GM21576 (cell line): ENCODE results near the gene GNB1.
A peak's percentile ranks its signal among the peaks of the same experiment; 100 is the strongest.

Experiments
- ATAC-seq: cut with Tn5 transposase; IDR thresholded peaks from one replicate; pipeline ENCODE4 v1.9.1; 2021; ENCODE audit warnings: mild to moderate bottlenecking, moderate library complexity; ENCODE audit not compliant: unreplicated experiment

GNB1 gene

DNA sequence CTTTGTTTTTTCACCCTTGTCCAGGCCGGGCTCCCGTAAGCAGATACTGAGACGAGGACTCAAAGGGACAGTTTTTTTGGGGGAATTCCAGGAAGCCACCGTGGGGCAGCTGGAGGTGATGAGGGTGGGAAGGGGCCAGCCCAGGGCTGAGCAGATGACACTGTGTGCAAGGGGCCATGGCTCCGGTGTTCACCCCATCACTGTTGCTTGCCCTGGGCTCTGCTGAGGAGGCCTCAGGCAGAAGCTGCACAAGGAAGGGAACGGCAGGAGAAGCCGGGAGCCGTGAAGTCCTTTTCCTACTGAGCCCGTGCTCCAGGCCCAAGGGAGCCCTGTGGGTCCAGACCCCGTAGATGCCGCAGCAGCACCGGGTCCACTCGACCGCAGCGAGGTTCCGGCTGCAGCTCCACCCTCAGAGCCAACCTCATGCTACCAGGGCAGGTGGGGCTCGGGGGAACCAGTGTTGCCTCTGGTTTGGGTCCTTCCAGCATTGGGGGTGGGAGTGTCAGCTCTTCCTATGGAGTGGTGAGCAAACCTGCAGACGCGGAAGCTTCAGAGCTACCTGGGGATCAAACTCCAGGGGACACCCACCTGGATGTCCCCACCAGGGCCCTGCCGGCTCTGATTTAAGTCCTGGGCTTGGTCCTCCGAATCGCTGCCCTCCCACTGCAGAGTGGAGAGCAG is 19.9 kb upstream of the GNB1 start:
- ATAC-seq: no peak

DNA sequence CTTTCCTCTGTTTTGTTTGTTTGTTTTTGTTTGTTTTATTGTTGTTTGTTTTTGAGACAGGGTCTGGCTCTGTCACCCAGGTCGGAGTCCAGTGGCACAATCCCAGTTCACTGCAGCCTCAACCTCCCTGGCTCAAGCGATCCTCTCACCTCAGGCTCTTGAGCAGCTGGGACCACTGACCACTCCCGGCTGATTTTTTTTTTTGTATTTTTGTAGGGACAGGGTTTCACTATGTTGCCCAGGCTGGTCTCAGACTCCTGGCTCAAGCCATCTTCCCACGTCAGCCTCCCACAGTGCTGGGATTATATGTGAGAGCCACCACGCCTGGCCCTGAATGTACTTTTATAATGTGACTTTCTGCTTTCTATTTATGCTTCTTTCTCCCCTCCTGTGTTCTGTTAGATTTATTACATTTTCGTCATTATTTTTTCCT is 19.2 kb upstream of the GNB1 start:
- no peak for ATAC-seq

DNA sequence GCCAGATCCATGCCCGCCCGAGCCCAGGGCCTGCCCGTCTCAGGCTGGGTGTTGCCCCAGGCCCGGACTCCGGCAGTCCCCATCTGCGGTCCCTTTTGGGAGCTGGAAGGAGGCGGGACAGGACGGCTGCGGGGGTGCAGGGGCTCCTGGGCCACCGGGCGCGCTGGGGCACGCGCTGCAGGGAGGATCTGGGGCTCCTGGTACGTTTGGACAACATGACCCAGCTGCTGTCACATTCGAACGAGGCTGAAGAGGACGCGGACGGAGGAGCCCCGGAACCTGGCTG is 17.6 kb upstream of the GNB1 start:
- peak; percentile 12 for ATAC-seq

DNA sequence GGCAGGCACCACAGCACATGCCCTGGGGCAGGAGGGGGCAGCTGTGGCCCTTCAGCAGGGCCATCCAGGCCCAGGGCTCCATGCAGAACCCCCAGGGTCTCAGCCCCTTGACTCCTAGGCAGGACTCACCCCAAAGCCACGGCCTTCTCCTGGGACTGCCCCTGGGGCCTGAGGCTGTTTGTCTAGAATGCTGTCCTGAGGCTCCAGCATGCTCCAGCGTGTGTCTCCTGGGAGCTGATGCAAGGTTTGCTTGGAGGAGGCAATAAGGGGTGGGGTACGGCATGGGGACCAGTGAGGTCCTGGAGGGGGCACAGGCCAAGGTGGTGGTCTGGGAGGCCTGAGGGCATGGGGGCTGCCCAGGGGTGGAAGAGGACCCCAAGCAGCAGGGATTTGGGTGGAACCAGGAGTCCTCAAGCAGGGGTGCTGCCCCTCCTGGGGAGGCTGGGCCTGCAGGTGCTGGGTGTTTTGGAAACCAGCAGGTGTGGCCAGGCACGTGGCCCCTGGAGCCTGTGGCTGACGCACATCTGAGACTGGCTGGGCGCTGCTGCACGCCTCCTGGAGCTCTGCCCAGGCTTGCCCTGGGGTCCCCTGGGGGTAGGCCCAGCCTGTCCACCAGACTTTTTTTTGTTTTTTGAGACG is 16.3 kb upstream of the GNB1 start:
- no peak for ATAC-seq

DNA sequence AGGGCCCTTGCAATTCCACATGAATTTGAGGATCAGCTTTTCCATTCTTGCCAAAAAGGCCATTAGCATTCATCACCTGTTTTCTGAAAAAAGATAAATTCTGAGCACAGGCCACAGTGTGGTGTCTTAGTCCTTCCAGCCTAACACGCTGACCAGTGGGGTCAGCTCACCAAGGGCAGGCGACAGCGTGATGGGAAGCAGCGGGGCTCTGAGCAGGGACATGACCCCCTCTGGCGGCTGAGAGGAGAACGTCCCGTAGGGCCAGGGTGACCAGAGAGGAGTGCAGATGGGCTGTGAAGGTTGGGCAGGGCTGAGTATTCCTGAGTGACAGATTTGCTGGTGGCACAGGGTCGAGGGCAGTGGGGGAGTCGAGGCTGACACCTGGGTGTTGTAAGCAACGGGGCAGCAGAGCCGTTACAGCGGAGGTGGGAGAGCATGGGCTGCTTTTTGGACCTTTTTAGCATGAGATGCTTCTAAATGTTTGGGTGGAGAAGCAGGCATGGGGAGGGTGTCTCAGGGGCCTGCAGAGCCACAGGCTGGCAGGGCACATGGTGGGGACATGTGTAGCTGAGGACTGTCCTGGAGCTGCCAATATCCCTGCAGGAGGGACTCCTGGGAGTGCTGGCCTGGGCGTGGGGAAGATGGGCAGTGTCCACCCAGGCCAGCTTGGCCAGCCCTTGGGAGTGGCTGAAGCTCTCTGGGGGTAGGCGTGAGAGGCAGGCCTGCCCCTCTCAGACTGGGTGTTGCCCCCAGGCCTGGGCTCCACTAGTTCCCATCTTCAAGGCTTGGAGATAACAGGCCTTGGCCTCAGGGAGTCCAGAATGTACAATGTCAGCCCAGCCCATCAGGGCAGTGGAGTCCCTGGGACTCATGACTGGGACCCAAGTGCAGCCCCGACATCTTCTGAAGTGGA is 15.6 kb upstream of the GNB1 start:
- no peak for ATAC-seq

DNA sequence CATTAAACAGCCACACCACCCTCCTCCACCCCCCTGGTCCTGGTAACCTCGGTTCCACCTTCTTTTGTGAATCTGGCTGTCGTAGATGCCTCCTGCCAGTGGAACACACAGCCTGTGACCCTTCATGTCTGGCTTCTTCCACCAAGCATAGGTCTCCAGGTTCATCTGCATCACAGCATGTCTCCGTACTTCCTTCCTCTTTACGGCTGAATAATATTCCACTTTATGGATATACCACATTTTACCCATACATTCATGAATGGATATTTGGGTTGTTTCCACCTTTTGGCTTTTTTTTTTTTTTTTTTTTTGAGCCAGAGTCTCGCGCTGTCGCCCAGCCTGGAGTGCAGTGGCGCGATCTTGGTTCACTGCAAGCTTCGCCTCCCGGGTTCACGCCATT is 12.3 kb upstream of the GNB1 start:
- no peak for ATAC-seq

DNA sequence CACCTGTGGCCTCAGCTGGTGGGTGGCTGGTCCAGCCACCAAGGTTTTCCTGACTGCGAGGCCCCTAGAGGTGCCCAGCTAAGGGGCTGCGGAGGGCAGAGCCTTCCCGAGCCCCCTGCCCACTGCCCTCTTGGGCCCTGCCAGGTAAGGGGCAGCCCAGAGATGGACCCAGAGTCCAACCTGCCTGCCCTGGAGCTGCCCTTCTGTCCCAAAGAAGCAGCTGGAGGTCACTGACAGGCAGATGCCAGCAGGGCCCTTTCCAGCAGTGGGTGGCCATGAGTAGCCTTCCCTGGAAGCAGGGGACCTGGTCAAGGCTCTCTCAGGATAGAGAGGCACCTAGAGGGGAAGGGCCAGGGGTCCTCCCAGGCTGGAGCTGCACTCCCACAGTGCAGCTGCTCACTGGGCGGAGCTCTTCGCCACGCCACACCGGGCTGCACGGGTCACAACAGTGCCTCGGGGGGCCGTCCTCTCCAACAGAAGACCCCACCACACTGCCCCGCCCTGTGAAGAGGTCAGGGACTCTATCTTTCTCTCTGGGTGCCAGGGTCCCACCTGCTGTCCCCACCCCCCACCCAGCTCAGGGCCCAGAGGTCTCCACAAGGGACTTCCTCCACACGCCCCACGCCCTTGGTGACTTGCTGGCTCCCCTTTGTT is 10.9 kb upstream of the GNB1 start:
- no peak for ATAC-seq

DNA sequence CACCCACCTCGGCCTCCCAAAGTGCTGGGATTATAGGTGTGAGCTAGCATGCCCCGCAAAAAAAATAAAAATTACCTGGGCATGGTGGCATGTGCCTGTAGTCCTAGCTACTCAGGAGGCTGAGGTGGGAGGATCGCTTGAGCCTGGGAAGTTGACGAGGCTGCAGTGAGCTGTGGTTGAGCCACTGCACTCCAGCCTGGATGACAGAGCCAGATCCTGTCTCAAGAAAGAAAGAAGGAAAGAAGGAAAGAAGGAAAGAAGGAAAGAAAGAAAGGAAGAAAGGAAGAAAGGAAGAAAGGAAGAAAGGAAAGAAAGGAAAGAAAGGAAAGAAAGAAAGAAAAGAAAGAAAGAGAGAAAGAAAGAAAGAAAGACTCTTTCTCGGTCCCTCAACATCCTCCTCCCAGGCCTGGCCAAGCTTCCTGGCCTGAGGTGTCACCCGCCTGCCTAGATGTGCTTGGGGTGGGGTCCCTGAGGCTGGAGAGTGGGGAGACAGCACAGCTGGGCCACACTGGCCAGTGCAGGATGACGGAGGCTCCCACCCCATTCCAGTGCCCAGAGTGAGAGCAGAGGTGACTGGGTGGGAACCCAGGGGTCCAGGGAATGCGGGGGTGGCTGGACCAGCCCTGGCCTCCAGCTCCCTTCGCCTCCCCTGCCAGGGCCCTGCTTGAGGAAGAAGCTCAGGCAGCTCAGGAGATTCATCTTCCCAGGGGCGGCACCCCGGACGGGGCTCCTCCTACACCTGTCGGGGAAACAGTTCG is 10.2 kb upstream of the GNB1 start:
- no peak for ATAC-seq

DNA sequence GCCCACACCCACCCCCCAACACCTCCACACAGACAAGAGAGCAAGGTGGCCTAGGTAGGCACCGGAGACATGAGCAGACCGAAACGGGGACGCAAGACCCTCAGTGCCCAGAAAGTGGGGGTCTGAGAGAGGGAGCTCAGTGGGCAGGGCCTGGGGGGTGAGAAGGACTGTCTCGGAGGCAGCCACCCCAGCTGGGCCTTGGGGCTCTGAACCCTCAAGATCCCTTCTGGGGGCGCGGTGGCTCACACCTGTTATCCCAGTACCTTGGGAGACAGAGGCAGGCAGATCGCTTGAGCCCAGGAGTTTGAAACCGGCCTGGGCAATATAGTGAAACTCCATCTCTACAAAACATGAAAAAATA is 9.1 kb upstream of the GNB1 start:
- no peak for ATAC-seq

DNA sequence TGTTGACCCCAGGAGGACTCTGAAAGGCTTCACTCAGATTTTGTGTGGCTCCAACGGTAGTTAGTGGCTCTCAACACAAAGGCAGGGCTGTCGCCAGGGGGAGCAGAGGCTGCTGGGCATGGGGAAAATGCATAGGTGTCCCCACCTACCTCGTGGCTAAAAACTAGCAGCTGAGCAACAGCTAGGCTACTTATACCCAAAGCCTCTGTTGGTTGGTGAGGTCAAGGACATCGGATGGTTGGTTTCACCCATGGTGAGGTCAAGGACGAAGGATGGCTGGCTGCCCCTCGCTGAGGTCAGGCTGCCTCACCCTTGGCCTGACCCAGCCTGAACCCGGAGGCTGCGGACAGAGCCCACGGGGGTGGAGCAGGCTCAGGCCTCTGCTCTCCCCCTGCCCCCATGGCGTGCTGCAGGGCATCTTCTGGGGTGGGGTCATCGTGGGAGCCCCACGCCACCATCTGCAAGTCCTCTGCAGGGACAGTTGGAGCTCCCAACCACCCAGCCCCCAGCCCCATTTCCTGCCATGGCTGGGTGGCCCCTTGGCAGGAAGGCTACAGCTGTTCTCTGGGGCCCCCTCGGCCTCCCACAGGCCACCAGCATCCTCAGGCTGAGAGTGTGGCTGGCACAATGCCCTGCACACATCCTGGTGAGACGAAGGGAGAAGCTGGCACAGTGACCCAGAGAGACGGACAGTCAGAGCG is 8.5 kb upstream of the GNB1 start:
- no peak for ATAC-seq

DNA sequence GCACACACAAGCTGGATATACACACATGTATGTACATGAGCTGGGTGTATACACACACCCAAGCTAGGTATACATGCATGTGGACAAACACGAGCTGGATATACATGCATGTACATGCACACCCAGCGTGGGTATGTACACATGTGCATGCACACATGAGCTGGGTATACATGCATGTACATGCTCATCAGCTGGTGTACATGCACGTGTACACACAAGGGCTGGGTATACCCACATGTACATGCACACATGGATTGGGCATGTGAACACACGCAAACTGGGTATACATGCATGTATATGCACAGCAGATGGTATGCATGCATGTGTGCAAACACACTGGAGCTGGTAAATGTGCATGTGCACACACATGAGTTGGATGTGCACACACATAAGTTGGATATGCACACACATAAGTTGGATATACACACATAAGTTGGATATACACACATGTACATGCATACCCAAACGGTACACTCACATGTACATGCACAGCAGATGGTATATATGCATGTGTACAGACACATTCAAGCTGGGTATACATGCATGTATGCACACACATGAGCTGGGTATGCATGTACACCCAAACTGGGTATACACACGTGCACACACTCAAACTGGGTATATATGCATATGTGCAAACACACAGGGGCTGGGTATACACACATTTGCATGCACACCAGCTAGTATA is 7.5 kb upstream of the GNB1 start:
- no peak for ATAC-seq

DNA sequence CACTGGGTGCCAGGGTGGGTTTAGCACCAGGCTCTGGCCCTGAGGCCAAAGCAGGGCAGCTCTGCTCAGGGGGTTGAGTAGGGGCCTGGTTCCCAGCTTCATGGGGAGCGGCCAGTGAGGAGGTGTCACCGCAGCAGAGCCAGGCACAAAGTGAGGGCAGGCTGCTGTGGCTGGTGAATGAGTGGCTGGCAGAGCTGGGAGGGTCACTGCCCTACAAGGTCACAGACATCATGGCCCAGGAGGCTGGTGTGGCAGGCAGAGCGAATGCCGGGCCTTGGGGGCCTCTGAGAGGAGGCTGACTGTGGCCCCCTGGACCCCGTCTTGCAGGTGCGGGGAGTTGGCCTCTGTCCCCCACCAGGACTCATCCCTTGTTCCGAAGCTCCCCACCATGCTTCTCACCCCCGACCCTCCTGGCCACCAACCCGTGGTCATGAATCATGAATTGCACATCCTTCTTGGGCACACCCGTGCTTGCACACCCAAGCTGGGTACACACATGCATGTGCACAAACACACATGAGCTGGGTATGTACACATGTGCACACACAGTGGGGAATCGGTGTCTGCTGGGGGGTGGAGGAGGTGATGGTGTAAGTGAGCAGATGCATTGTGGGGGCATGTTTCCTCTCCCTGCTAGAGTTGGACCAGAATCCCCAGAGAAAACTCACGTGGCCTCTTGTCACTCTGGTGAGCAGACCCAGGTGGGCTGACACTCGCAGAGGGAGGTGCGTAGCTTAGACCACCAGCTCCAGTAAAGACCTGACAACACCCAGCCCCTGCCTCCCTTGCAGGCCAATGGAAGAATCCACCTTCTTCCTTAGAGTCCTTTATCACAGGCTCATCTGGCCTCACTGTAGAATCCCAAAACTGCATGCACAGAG is 4.8 kb upstream of the GNB1 start:
- no peak for ATAC-seq

DNA sequence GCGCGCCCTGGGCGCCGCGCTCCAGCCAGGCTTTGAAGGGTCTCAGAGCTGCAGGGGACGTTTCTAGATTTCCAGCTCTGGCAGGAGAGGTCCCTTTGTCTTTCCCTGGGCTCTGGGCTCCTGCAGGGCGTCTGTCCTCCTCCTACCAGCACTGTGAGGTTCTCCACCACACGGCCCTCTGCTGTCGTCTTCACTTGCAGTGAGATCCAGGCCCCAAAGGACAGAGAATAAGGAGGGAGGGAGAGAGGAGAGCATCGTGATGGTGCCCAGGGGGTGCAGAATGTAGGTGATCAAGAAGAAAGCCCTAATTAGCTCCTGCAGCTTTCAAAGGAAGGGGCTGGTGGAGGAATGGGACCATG is 4.2 kb upstream of the GNB1 start:
- no peak for ATAC-seq

DNA sequence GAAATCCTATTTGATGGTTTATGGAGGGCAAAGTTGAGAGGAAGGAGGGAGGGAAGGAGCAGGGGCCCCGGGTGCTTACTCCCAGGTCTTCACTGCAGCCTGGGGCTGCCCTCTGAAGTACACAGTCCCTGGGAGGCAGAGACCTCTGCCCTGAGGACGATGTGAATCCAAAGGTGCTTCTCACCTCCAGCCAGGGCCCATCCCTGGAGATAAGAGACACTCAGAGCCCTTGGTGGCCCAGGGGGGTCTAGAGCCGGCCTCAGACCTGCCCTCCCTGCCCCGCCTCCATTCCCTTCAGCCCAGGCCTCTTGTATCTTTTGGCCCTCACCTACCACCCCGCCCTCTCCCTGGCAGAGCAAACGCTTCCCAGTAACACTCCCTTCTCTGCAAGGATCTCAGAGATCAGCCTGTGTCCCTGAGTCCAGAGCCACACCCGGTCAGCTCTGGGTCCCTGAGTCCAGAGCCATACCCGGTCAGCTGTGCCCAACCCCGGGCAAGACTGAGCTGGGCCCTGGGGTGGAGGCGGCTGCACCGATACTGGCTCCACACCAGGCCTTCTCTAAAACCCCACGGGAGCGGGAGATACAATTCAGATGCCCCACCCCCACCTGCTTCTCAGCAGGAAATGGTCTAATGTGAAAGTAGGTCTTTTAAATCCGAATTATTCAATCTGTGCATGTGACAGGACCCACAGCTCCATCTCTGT is 3.6 kb upstream of the GNB1 start:
- no peak for ATAC-seq

DNA sequence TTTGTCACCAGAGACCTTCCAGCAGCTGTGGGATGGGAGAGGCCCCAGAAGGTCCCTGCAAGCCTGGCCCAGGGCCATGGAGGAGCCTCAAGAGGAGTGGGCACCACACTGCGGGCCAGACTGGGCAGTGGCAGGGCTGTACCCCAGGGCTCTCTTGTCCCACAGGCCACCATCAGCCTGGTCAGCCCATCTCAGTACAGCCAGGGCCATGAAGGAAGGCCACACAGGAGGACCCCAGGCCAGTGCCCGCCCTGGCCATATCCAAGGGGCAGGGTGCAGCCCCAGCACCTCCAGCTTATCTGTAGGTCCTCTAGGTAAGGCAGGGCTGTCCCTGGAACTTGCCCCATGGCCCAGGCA is 3.1 kb upstream of the GNB1 start:
- ATAC-seq: no peak

DNA sequence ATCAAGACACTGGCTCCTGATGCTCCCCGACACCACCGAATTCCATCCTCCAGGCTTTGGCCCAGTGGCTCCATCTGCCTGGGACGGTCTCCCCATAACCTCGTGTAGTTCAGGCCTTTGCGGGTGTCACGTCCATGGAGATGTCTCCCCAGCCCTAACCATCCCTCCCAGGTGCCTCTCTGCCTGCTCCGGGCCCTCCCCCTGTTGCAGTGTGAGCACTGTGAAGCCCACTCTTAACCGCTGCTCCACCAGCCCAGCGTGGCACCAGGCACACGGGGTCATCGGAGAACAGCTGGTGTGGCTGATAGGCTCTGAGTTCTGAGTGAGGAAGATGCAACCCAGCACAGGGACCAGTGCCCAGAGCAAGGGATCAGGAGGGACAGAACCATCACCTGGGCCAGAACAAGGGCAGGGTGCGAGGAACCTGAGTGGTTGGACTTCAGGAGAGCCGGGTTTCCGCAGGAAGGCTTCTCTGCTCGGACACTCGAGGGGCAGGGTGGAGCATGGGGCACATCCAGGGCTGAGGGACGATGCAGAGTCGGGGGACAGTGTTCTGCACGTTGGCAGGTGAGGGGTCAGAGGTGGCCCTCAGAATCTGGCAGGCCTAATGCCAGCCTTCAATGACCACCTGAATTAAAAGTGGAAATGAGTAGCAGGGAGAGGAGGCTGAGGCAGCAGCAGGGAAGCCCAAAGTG is 2.6 kb upstream of the GNB1 start:
- no peak for ATAC-seq

DNA sequence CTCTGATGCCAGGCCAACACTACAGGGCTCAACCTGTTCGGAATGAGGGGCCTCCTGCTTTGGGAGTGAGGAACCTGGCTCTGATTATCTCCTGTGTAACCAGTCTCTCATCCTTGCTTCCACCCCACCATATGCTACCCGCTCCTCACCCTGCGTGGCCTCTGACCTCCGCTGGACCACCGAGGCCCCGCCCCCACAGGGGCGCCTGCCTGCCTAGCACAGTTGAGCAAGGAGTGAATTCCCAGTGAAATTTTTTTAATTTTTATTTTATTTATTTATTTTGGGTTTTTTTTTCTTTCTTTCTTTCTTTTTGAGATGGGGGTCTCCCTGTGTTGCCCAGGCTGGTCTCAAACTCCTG is 1.9 kb upstream of the GNB1 start:
- ATAC-seq: no peak
